Mucosa of rectum (tissue), 2 donors: ENCODE measurements around the gene MIF.
"Not testable (repeated sequence)": the region's sequence is repeated elsewhere in the genome, so short reads cannot be mapped to it uniquely, and the experiment has no call there.

Experiments used
- H3K27ac ChIP-seq, 2 donors: one replicate each; pipeline ENCODE4 v1.7.0; 2013; ENCODE audit warnings: inconsistent platforms in 2 of 2, low read depth in 2 of 2, low read length in 2 of 2
- H3K27me3 ChIP-seq, 2 donors: one replicate each; pipeline ENCODE4 v1.7.0; 2013; ENCODE audit warnings: low read length in 2 of 2; ENCODE audit not compliant: control insufficient read depth in 2 of 2, insufficient read depth in 2 of 2
- H3K36me3 ChIP-seq, 2 donors: one replicate each; pipeline ENCODE4 v1.7.0; 2013; ENCODE audit warnings: low read length in 2 of 2; ENCODE audit not compliant: control insufficient read depth in 2 of 2, insufficient read depth in 2 of 2
- H3K4me1 ChIP-seq, 2 donors: one replicate each; pipeline ENCODE4 v1.7.0; 2013; ENCODE audit warnings: low read length in 2 of 2, mild to moderate bottlenecking in 1 of 2; ENCODE audit not compliant: control insufficient read depth in 2 of 2, insufficient read depth in 2 of 2
- H3K4me3 ChIP-seq, 2 donors: one replicate each; pipeline ENCODE4 v1.7.0; 2013; ENCODE audit warnings: low read length in 2 of 2
- H3K9ac ChIP-seq, 2 donors: one replicate each; pipeline ENCODE4 v1.7.0; 2013; ENCODE audit warnings: low read length in 2 of 2, low read depth in 1 of 2, mild to moderate bottlenecking in 1 of 2
- H3K9me3 ChIP-seq, 2 donors: one replicate each; pipeline ENCODE4 v1.7.0; 2013; ENCODE audit warnings: low read length in 2 of 2; ENCODE audit not compliant: control insufficient read depth in 2 of 2
- donor health status: healthy.
- donor health status: Normal muscosa, but diverticular disease.

MIF gene

DNA sequence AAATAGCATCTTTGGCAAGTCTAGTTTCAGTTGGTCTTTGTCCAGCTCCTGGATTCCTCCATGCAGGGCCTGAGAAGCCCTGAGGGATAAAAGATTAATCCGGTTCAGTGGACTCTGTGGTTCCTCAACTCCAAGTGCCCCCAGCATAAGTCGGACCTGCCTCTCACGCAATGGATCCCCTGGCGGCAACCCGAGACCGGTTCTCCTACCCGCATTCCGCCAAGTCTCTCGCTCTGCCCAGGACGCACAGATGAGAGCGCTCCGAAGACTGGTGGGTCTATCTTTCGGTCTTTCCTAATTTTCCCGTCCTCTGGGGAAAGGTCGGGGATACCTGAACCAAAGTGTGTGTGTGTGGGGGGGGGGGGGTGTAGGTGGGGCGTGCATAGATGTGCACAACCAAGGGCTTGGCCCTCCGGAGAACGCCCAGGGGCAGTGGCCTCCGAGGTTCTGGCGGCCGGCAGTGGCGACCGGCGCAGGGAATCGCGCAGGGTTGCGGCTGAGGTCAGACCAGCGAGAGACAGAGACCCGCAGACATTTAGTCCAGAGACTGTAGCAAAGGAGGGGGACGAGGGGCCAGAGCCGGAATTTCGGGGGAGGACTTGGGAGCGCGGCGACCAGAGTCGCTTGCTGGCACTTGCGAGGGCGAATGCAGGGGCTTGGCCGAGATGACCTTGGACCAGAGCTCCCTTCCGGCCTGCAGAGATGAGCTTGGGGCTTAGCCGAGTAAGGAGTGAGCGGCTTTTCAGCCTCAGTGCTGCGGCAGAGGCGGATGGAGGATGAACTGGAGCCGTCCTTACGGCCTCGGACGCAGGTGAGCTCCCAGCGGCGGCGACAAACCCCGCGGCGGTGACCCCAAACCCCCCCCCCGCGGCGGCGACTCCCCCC lies 37.2 kb upstream of the MIF start:
- H3K4me1 ChIP-seq, result peaks cover 8% of the 10 kb centered on the region in 2 donors
- H3K27ac ChIP-seq, result peak overlapping the region; percentile 77 to 92
- H3K9me3 ChIP-seq, result no peaks in the 10 kb centered on the region
- no peaks in the 10 kb centered on the region for H3K36me3 ChIP-seq
- peak overlapping the region; percentile 81 to 95 for H3K4me3 ChIP-seq
- no peaks in the 10 kb centered on the region for H3K27me3 ChIP-seq
- H3K9ac ChIP-seq, result peak overlapping the region; percentile 79 to 85

DNA sequence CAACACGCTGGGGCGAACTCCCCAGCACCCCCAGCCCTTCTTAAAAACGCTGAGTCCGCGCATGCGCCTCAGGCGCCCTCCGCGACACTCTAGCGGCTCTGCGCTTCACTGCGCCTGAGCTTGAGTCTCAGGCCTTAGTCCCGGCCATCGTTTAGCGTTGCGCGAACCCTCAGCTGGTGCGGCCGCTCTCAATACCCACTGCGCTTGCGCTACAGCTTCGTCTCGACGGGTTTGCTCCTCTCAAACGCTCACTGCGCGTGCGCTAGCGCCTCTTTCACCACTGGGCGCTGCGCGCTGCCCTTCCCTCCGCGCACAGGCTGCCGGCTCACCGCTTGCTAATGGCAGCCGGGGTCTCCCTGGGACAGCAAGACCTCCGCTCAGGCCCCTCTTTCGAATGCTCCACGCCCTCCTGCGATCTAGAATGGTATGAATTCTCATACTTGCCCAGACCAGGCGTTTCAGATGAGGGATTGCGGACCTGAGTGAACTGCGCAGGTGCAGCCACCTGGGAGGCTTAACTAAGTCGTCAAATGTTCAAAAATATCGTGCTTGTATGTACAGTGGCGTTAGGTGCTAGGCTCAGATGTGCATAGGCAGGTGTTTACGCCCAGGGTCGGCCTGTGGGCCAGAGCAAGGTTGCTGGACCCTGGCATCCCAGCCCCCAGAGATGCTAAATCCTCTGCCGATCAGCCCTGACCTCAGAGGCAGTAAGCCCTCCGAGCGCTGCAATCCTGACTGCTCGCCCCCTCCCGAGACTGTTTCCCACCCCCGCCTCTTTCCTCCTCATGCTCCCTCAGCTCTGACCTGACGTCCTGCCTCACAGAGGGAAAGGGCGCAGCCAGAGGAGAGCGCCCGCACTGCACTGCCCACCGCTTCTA lies 36.3 kb upstream of the MIF start, which contains the start of gene SLC2A11:
Gene SLC2A11, plus strand, starts transcription at position 270 of the 878 bp plus-strand sequence. Its CDS starts 125 bp downstream, at position 395.
- Histone ChIP-seq H3K9me3 (no peaks in the 10 kb centered on the region), H3K9ac (peak within 1 kb of the TSS; percentile 85 to 93), H3K4me3 (peak within 1 kb of the TSS; percentile 81 to 95), H3K27me3 (no peaks in the 10 kb centered on the region), H3K36me3 (no peaks in the 10 kb centered on the region), H3K4me1 (peaks cover 8% of the 10 kb centered on the region in 2 donors), H3K27ac (peak within 1 kb of the TSS; percentile 77 to 92)

DNA sequence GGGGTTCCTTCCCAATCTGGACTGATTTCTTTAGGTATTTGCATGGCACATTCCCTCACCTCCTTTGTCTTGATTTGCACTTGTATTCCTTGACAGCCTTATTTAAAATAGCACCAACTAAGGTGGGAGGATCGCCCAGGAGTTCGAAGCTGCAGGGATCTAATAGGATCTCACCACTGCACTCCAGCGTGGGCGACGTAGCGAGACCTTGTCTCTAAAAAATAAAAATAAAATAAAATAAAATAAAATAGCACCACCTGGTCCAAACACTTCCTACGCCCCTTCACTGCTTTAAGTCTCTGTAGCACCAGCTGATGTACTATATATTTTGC lies 35.7 kb upstream of the MIF start:
- peak overlapping the region; percentile 85 to 93 for H3K9ac ChIP-seq
- no peaks in the 10 kb centered on the region for H3K36me3 ChIP-seq
- peak overlapping the region in 1 of 2 donors; percentile 92 for H3K27ac ChIP-seq
- peaks cover 8% of the 10 kb centered on the region in 2 donors for H3K4me1 ChIP-seq
- no peaks in the 10 kb centered on the region for H3K9me3 ChIP-seq
- H3K27me3 ChIP-seq, result no peaks in the 10 kb centered on the region
- peak overlapping the region; percentile 81 to 95 for H3K4me3 ChIP-seq

GRCh38 chr22:23859201-23859600 lies 35.0 kb upstream of the MIF start:
- H3K9me3 ChIP-seq, result no peaks in the 10 kb centered on the region
- H3K4me3 ChIP-seq, result no peak overlapping the region
- H3K27ac ChIP-seq, result no peak overlapping the region
- H3K4me1 ChIP-seq, result peaks cover 8% of the 10 kb centered on the region in 2 donors
- H3K36me3 ChIP-seq, result no peaks in the 10 kb centered on the region
- no peak overlapping the region for H3K9ac ChIP-seq
- no peaks in the 10 kb centered on the region for H3K27me3 ChIP-seq

DNA sequence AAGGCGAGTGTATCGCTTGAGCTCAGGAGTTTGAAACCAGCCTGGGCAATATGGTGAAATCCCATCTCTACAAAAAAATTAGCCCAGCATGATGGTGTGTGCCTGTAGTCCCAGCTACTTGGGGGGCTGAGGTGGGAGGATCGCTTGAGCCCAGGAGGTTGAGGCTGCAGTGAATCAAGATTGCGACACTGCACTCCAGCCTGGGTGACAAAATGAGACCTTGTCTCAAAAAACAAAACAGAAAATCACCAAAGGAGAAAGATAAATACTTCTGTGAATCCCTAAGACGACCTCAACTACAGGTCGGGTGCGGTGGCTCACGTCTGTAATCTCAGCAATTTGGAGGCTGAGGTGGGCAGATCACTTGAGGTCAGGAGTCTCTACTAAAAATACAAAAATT lies 34.0 kb upstream of the MIF start:
- H3K9me3 ChIP-seq, result not testable (repeated sequence)

GRCh38 chr22:23862103-23862502 lies 32.1 kb upstream of the MIF start:
- H3K4me1 ChIP-seq, result peaks cover 4 to 8% of the 10 kb centered on the region in 2 donors
- no peak overlapping the region for H3K27ac ChIP-seq
- H3K9ac ChIP-seq, result no peak overlapping the region
- no peaks in the 10 kb centered on the region for H3K27me3 ChIP-seq
- no peaks in the 10 kb centered on the region for H3K9me3 ChIP-seq
- peaks cover 0 to 3% of the 10 kb centered on the region in 2 donors for H3K36me3 ChIP-seq
- no peak overlapping the region for H3K4me3 ChIP-seq

More for the DNA sequence above, 34.0 kb upstream of the MIF start:
- not testable (repeated sequence) for H3K36me3 ChIP-seq, H3K9ac ChIP-seq, H3K27me3 ChIP-seq, H3K4me3 ChIP-seq, H3K4me1 ChIP-seq, H3K27ac ChIP-seq

GRCh38 chr22:23864499-23865154 lies 29.6 kb upstream of the MIF start:
- not testable (repeated sequence) for H3K4me3 ChIP-seq, H3K9ac ChIP-seq, H3K27ac ChIP-seq, H3K36me3 ChIP-seq, H3K4me1 ChIP-seq, H3K27me3 ChIP-seq, H3K9me3 ChIP-seq

GRCh38 chr22:23868580-23868979 lies 25.6 kb upstream of the MIF start:
- no peak overlapping the region for H3K27ac ChIP-seq
- H3K4me3 ChIP-seq, result no peak overlapping the region
- no peaks in the 10 kb centered on the region for H3K27me3 ChIP-seq
- peaks cover 5 to 18% of the 10 kb centered on the region in 2 donors for H3K36me3 ChIP-seq
- no peaks in the 10 kb centered on the region for H3K4me1 ChIP-seq
- H3K9ac ChIP-seq, result no peak overlapping the region
- no peaks in the 10 kb centered on the region for H3K9me3 ChIP-seq

DNA sequence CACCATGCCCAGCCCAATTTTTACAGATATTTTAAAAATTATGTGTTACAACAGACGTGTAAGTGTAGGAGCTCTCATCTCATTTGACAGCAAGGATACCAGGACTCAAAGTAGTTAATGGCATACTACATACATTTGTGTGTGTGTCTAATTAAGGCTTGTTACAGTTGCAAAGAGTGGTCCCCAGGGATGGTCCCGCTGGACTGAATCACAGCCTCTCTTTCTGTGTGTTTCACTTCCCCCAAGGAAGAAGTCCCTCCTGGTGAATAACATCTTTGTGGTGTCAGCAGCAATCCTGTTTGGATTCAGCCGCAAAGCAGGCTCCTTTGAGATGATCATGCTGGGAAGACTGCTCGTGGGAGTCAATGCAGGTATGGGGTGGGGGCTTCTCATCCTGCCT lies 19.3 kb upstream of the MIF start:
- H3K4me3 ChIP-seq, result no peak overlapping the region
- peaks cover 9 to 20% of the 10 kb centered on the region in 2 donors for H3K36me3 ChIP-seq
- H3K9me3 ChIP-seq, result no peaks in the 10 kb centered on the region
- no peak overlapping the region for H3K9ac ChIP-seq
- no peaks in the 10 kb centered on the region for H3K27me3 ChIP-seq
- no peaks in the 10 kb centered on the region for H3K4me1 ChIP-seq
- H3K27ac ChIP-seq, result no peak overlapping the region
